ENCODE measurements around the gene ANKS1A. TPM values are rescaled to one million over a fixed set of nuclear protein-coding genes. Genes with fewer than 3 reads are reported as not detected.

Gene ANKS1A
- total RNA-seq, 1 donor from 2014 or later: 17.0 TPM

DNA sequence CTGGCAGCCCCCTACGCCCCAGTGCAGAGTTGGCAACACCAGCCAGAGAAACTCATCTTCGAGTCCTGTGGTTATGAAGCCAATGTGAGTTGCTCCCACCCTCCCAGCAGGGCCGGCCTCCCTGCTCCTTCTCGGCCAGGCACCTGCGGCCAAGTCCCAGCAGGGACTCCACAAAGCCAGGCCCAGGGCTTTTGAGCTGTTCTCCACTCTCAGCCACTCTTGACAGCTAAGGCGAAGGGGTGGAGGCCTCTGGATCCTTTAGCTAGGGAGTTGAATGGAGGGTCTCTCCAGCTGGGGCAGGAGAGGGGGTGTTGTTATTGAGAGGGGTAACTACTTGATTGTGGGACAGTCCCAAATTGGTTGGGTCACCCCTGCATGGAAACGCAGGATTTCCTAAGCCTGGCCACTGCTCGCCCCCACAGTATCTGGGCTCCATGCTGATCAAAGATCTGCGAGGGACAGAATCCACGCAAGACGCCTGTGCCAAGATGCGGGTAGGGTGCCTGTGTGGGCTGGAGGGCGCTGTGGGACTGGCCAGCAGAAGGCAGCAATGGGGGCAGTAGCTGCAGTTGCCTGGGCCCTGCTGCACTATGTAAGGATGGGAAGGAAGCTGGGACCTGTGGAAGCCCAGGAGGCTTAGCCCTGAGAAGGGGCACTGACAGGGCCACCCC is 193.8 kb downstream of the ANKS1A start:
- TF ChIP-seq EZH2 (IDR thresholded peaks at IDR 0.05) (no peak), EZH2phosphoT487 (IDR thresholded peaks at IDR 0.05) (no peak)
- TF ChIP-seq, protein P1, sequence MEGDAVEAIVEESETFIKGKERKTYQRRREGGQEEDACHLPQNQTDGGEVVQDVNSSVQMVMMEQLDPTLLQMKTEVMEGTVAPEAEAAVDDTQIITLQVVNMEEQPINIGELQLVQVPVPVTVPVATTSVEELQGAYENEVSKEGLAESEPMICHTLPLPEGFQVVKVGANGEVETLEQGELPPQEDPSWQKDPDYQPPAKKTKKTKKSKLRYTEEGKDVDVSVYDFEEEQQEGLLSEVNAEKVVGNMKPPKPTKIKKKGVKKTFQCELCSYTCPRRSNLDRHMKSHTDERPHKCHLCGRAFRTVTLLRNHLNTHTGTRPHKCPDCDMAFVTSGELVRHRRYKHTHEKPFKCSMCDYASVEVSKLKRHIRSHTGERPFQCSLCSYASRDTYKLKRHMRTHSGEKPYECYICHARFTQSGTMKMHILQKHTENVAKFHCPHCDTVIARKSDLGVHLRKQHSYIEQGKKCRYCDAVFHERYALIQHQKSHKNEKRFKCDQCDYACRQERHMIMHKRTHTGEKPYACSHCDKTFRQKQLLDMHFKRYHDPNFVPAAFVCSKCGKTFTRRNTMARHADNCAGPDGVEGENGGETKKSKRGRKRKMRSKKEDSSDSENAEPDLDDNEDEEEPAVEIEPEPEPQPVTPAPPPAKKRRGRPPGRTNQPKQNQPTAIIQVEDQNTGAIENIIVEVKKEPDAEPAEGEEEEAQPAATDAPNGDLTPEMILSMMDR (IDR thresholded peaks at IDR 0.05): no peak
- Mint-ChIP-seq H3K27ac (no peak overlapping the region), H3K4me1 (peaks cover 13% of the 10 kb centered on the region), H3K36me3 (peaks cover 10% of the 10 kb centered on the region), H3K4me3 (no peak overlapping the region), H3K9me3 (no peaks in the 10 kb centered on the region), H3K27me3 (ENCODE audit: insufficient read depth, low read depth) (no peaks in the 10 kb centered on the region)
- no peak overlapping the region for H2AFZ ChIP-seq (replicated peaks)
- H3K4me1 ChIP-seq: no peaks in the 10 kb centered on the region
- H3K36me3 ChIP-seq: no peaks in the 10 kb centered on the region
- no peak overlapping the region for H3K4me2 ChIP-seq
- H3K9me3 ChIP-seq (ENCODE audit: low read depth): no peaks in the 10 kb centered on the region
- no peaks in the 10 kb centered on the region for H3F3A ChIP-seq (ENCODE audit: low read depth)
- H4K20me1 ChIP-seq (ENCODE audit: low read depth): no peaks in the 10 kb centered on the region
- H3K27me3 ChIP-seq: no peaks in the 10 kb centered on the region
- no peak overlapping the region for H3K4me3 ChIP-seq
- DNase-seq (ENCODE audit: low spot score): no peak
- no peak overlapping the region for H3K27ac ChIP-seq
- no peaks in the 10 kb centered on the region for H3K79me2 ChIP-seq (ENCODE audit: low read depth)
- H3K9ac ChIP-seq: no peak overlapping the region

DNA sequence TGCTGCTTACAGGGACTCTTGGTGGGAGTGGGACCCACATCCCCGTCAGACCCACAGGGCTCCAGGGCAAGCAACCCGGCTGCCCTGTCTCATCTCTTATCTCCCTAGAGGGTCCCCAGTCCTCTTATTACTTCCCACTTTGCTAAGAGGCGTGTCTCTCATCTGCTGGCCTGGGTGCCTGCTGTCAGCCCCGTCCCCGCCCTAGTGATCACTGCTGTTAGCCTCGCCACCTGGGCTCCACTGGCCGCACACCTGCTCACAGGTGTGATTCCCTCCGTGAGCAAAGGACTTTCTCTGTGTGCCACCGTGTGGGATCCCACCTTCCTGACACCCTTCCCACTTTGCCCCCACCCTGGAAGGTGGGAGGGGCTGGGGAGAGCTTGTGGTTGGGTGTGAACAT is 194.5 kb downstream of the ANKS1A start:
- Mint-ChIP-seq H3K4me3 (no peak overlapping the region), H3K9me3 (no peaks in the 10 kb centered on the region), H3K27ac (no peak overlapping the region), H3K4me1 (peaks cover 13% of the 10 kb centered on the region), H3K27me3 (ENCODE audit: insufficient read depth, low read depth) (no peaks in the 10 kb centered on the region), H3K36me3 (peaks cover 12% of the 10 kb centered on the region)
- Histone ChIP-seq H4K20me1 (ENCODE audit: low read depth) (no peaks in the 10 kb centered on the region), H3K4me3 (no peak overlapping the region), H3K4me2 (no peak overlapping the region), H3K27ac (no peak overlapping the region), H2AFZ (replicated peaks) (no peak overlapping the region), H3K9me3 (ENCODE audit: low read depth) (no peaks in the 10 kb centered on the region), H3F3A (ENCODE audit: low read depth) (no peaks in the 10 kb centered on the region), H3K36me3 (no peaks in the 10 kb centered on the region), H3K4me1 (no peaks in the 10 kb centered on the region), H3K79me2 (ENCODE audit: low read depth) (no peaks in the 10 kb centered on the region), H3K9ac (no peak overlapping the region), H3K27me3 (no peaks in the 10 kb centered on the region)
- no peak for TF ChIP-seq EZH2 (IDR thresholded peaks at IDR 0.05)
- no peak for TF ChIP-seq EZH2phosphoT487 (IDR thresholded peaks at IDR 0.05)
- no peak for DNase-seq (ENCODE audit: low spot score)

DNA sequence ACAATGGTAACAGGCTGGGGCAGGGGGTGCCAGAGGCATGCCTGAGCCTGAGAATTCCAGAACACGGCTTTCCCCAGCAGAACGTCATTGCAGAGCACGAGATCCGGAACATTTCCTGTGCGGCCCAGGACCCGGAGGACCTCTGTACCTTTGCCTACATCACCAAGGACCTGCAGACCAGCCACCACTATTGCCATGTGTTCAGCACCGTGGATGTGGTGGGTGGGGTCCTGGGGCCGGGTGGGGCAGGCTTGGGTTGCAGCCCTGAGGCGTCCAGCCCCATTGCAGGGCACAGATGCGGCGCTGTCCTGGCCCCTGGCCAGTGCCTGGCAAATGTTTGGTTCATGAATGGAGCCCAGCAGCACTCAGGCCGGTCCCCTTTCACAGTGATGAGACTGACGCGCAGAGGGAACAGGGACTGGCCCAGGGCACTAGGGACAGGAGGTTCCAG is 195.0 kb downstream of the ANKS1A start:
- Histone ChIP-seq H3K4me2 (no peak overlapping the region), H3K27ac (no peak overlapping the region), H3K9me3 (ENCODE audit: low read depth) (no peaks in the 10 kb centered on the region), H3K79me2 (ENCODE audit: low read depth) (no peaks in the 10 kb centered on the region), H3K4me3 (no peak overlapping the region), H2AFZ (replicated peaks) (no peak overlapping the region), H3F3A (ENCODE audit: low read depth) (no peaks in the 10 kb centered on the region), H3K27me3 (no peaks in the 10 kb centered on the region), H3K9ac (no peak overlapping the region), H3K4me1 (no peaks in the 10 kb centered on the region), H4K20me1 (ENCODE audit: low read depth) (no peaks in the 10 kb centered on the region), H3K36me3 (no peaks in the 10 kb centered on the region)
- Mint-ChIP-seq H3K9me3 (no peaks in the 10 kb centered on the region), H3K36me3 (peaks cover 13% of the 10 kb centered on the region), H3K4me3 (no peak overlapping the region), H3K27me3 (ENCODE audit: insufficient read depth, low read depth) (peaks cover 2% of the 10 kb centered on the region), H3K27ac (no peak overlapping the region), H3K4me1 (peaks cover 13% of the 10 kb centered on the region)
- no peak for DNase-seq (ENCODE audit: low spot score)
- TF ChIP-seq, protein P1 (IDR thresholded peaks at IDR 0.05): no peak
- no peak for TF ChIP-seq EZH2phosphoT487 (IDR thresholded peaks at IDR 0.05)
- TF ChIP-seq EZH2 (IDR thresholded peaks at IDR 0.05): no peak

GRCh38 chr6:35084511-35085203 is 195.6 kb downstream of the ANKS1A start:
- H3K4me1 Mint-ChIP-seq: peaks cover 13% of the 10 kb centered on the region
- TF ChIP-seq EZH2phosphoT487 (IDR thresholded peaks at IDR 0.05): no peak
- TF ChIP-seq, protein P1 (IDR thresholded peaks at IDR 0.05): no peak
- TF ChIP-seq EZH2 (IDR thresholded peaks at IDR 0.05): no peak
- DNase-seq (ENCODE audit: low spot score): no peak
- Histone ChIP-seq H3K4me3 (no peak overlapping the region), H2AFZ (replicated peaks) (no peak overlapping the region), H3K4me2 (no peak overlapping the region), H3K27ac (no peak overlapping the region), H3K79me2 (ENCODE audit: low read depth) (no peaks in the 10 kb centered on the region), H3K36me3 (no peaks in the 10 kb centered on the region), H3K4me1 (no peaks in the 10 kb centered on the region), H4K20me1 (ENCODE audit: low read depth) (no peaks in the 10 kb centered on the region), H3K9ac (no peak overlapping the region), H3K9me3 (ENCODE audit: low read depth) (no peaks in the 10 kb centered on the region), H3F3A (ENCODE audit: low read depth) (no peaks in the 10 kb centered on the region), H3K27me3 (no peaks in the 10 kb centered on the region)
- H3K36me3 Mint-ChIP-seq: peaks cover 13% of the 10 kb centered on the region
- H3K9me3 Mint-ChIP-seq: no peaks in the 10 kb centered on the region
- H3K27me3 Mint-ChIP-seq (ENCODE audit: insufficient read depth, low read depth): peaks cover 5% of the 10 kb centered on the region
- H3K4me3 Mint-ChIP-seq: no peak overlapping the region
- no peak overlapping the region for H3K27ac Mint-ChIP-seq

Data from neural progenitor cell (in vitro differentiated cells).